GM19372 (cell line): ENCODE results near the gene SIVA1.

ENCODE experiments used
- ATAC-seq: cut with Tn5 transposase; IDR thresholded peaks from one replicate; pipeline ENCODE4 v1.9.1; 2021; ENCODE audit warnings: mild to moderate bottlenecking, low read depth, moderate library complexity; ENCODE audit not compliant: unreplicated experiment

SIVA1 gene

GRCh38 chr14:104734051-104734587 lies 18.8 kb upstream of the SIVA1 start:
- ATAC-seq = no peak

- ATAC-seq = no peak
Observed at GRCh38 chr14:104734601-104734990, 18.4 kb upstream of the SIVA1 start.

GRCh38 chr14:104734991-104735779 lies 17.8 kb upstream of the SIVA1 start:
- ATAC-seq = no peak

- ATAC-seq = no peak
Observed at GRCh38 chr14:104735830-104736642, 16.9 kb upstream of the SIVA1 start.

- no peak for ATAC-seq
Observed at GRCh38 chr14:104738375-104739019, 14.4 kb upstream of the SIVA1 start.

- no peak for ATAC-seq
Observed at GRCh38 chr14:104739026-104739425, 13.9 kb upstream of the SIVA1 start.

- no peak for ATAC-seq
Observed at GRCh38 chr14:104739546-104740516, 13.1 kb upstream of the SIVA1 start.

- no peak for ATAC-seq
Observed at GRCh38 chr14:104741108-104741802, 11.7 kb upstream of the SIVA1 start.

- ATAC-seq = no peak
Observed at GRCh38 chr14:104741803-104742251, 11.1 kb upstream of the SIVA1 start.

- no peak for ATAC-seq
Observed at GRCh38 chr14:104742586-104743455, 10.1 kb upstream of the SIVA1 start.

GRCh38 chr14:104743461-104744380 lies 9.2 kb upstream of the SIVA1 start:
- ATAC-seq = no peak

GRCh38 chr14:104744484-104744883 lies 8.5 kb upstream of the SIVA1 start:
- ATAC-seq = no peak

- no peak for ATAC-seq
Observed at GRCh38 chr14:104745431-104745830, 7.5 kb upstream of the SIVA1 start.

- no peak for ATAC-seq
Observed at GRCh38 chr14:104746071-104746545, 6.8 kb upstream of the SIVA1 start.

GRCh38 chr14:104746934-104747481 lies 5.9 kb upstream of the SIVA1 start:
- no peak for ATAC-seq

- ATAC-seq = no peak
Observed at GRCh38 chr14:104747876-104748275, 5.1 kb upstream of the SIVA1 start.
